GM21423 (cell line): ENCODE data around the gene AMHR2.

Source experiments
- ATAC-seq: cut with Tn5 transposase; IDR thresholded peaks from one replicate; pipeline ENCODE4 v1.9.1; 2021; ENCODE audit warnings: mild to moderate bottlenecking, moderate library complexity; ENCODE audit not compliant: unreplicated experiment

Gene AMHR2

DNA sequence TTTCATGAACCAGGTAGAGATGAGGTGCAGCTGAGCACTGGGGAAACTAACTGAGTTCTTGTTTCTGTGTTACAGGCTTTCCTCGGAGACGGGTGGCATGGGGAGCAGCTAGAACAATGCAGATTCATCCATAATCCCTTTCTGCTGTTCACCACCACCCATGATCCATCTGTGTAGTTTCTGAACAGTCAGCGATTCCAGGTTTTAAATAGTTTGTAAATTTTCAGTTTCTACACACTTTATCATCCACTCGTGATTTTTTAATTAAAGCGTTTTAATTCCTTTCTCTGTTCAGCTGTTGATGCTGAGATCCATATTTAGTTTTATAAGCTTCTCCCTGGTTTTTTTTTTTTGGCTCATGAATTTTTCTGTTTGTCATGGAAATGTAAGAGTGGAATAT lies 55.7 kb downstream of the AMHR2 start:
- no peak for ATAC-seq

DNA sequence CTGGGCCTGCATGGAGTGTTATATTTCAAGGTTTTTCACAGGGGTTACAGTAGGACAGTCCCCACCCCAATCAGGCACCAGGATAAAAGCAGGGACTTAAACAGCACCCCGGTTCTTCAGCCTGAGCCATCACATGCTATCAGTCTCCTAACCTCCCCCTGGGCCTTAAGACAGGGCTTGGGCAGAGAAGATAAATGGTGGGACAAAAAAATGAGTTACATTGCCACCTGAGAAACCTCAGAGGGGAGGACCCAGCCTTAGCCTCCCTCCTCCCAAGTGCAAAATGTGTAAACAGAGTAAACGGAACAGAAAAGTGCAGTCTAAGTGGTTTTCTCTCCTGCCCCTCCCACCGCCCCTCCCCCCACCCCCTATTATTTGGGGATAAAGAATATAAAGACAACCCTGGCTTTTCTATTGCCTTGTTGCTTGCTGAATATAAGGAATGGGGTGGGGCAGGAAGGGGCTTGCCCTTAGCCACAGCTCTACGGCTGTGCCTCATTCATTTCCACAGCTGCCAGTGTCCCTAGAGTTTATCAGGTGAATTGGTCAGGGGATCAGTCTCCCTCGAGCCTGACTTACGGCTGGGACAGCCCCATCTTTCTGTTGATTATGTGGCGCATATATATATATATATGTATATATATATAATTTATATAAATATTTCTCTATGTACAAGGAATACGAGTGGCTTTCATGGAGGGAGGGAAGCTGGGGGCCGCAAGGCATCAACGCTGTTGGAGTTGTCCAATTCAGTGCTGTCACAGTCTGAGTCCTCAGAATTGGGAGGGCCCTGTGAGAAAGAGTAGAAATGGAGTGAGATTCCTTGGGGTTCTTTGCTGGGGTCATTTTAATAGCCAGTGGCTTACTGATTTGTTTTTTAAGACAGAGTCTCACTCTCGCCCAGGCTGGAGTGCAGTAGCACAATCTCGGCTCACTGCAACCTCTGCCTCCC lies 57.1 kb downstream of the AMHR2 start:
- ATAC-seq, result no peak
